Fibroblast of pulmonary artery (primary cell): ENCODE results near the gene GPC5.

ENCODE experiments used
- DNase-seq: peaks from one replicate; pipeline ENCODE4 v3.0.0-alpha.2; 2010; ENCODE audit warnings: low read depth
- H3K4me3 ChIP-seq: replicated peaks from 2 replicates; pipeline ENCODE4 v1.5.1; 2011; ENCODE audit warnings: low read depth, mild to moderate bottlenecking, control low read depth, low read length, moderate library complexity
- CTCF ChIP-seq: IDR thresholded peaks from 2 replicates; pipeline ENCODE4 v1.5.1; 2011; ENCODE audit warnings: mild to moderate bottlenecking, control low read depth, low read length, inconsistent platforms; ENCODE audit errors: missing control alignments

Gene GPC5

DNA sequence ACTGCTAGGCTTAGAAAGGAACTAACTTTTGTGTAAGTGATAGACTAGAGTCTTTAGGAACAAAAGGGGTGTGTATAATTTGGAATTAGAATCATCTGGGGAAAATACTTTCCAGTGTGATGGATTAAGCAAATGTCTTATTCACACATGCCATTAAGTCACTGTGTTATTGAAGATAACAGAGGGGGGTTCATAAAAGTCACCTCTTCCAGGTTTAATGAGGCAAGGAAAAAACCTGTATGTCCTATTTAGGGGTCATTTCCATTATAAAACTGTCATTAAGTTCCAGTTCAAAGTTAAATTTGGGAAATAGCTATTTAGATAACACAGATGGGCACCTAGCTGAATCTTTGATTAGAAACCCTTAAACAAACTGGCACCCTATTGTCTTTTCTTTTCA is 1323.2 kb downstream of the GPC5 start:
- H3K4me3 ChIP-seq: no peak overlapping the region
- DNase-seq: no peak
- TF ChIP-seq CTCF: no peak

DNA sequence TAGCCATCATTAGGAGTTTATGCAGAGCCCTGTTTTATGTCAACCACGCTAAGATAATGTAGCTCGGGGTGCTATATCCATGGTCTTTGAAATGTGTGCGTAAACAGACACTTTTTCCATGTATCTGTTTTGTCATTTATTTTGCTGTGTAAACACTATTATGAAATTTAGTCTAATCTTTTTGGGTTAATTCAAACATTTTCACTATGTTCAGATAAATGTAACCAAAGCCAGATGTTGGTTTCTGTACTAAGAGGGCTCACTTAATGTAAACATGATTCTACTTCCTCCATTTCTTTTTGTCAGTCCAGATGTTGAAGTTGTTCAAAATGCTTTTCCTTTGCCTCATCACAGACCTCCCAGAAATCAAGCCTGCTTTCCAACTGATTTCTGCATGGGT is 1328.7 kb downstream of the GPC5 start:
- DNase-seq: no peak
- TF ChIP-seq CTCF: no peak
- no peak overlapping the region for H3K4me3 ChIP-seq

GRCh38 chr13:92734068-92734467 is 1335.6 kb downstream of the GPC5 start:
- no peak for TF ChIP-seq CTCF
- no peak for DNase-seq

DNA sequence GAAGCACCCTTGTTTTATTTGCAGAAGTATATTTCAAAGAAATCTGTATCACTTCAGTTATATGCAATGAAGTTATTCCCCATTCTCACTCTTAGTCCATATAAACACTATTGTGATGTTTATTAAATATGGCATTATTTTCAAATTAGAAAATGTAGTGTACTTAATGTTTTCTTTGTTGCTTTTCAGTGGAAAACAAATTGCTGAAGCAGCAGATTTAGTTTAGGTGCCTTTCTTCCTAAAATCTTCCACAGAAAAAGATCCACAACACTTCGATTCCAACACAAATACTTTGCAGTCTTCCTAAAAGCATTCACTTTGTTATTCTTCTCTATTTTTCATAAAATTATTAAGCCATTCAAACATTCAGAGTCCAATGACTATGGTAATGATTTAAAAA is 1336.1 kb downstream of the GPC5 start:
- TF ChIP-seq CTCF: no peak
- H3K4me3 ChIP-seq: no peak overlapping the region
- DNase-seq: no peak

More at GRCh38 chr13:92734068-92734467, 1335.6 kb downstream of the GPC5 start:
- H3K4me3 ChIP-seq: no peak overlapping the region

DNA sequence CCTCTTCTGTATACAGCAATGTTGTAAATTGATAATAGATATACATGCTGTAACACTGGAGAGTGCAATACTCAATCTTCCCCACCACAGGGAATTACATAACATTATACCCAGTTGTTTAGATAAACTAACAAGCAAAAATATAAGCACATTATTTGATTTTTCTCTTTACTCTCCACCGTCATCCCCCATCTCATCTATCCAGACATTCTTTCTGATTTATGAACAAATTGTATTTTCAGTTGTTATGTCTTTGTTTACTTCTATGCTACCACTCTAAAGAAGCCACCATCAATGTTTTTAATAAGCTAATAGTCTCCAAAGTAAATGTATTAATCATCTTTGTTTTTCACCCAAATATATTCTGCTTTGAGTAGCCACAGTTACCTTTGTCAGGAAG is 1337.5 kb downstream of the GPC5 start:
- TF ChIP-seq CTCF: no peak
- DNase-seq: no peak
- no peak overlapping the region for H3K4me3 ChIP-seq

GRCh38 chr13:92739306-92739818 is 1340.9 kb downstream of the GPC5 start:
- no peak overlapping the region for H3K4me3 ChIP-seq
- DNase-seq: no peak
- TF ChIP-seq CTCF: no peak

DNA sequence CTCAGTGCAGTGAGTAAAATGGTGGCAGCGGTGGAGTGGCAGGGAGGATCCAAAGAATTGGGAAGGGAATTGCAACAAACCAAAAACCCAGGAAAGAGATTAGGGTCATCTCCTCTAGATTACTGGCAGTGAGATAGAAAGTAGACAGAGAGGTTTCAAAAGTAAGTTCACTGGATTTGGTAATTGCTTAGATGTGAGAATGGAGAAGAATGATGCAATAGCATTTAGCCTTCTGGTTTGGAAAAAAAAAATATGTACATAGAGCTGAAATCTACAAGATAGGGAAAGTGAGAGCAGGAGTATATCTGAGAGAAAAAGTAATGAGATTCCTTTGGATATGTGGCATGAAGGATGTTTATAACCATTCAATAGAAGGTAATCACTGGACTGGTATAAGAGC is 1345.6 kb downstream of the GPC5 start:
- TF ChIP-seq CTCF: no peak

More for the DNA sequence above, 1345.6 kb downstream of the GPC5 start:
- H3K4me3 ChIP-seq: no peak overlapping the region
- no peak for DNase-seq
